Thoracic aorta (tissue), 2 donors: ENCODE results near the gene CST6. TPM values are rescaled to one million over a fixed set of nuclear protein-coding genes. Genes with fewer than 3 reads are reported as not detected.
A peak's percentile ranks its signal among the peaks of the same experiment; 100 is the strongest.

Experiments
- ATAC-seq: fragments of 150-250 bp; one replicate; pipeline ENCODE4 v1.8.0; 2017; ENCODE audit warnings: low read depth; ENCODE audit not compliant: insufficient number of reproducible peaks, low FRiP score
- DNase-seq: peaks from one replicate; pipeline ENCODE4 v3.0.0-alpha.2; 2020; ENCODE audit warnings: low spot score
- H3K27ac ChIP-seq, 2 donors: fragments of 200-600 bp; sonication (generic); 1 replicate in 1 of 2; 2 replicates in 1 of 2; pipeline ENCODE4 v1.5.1; 2016; ENCODE audit warnings: mild to moderate bottlenecking in 2 of 2, moderate library complexity in 2 of 2
- H3K27me3 ChIP-seq: fragments of 200-600 bp; sonication (generic); replicated peaks from 2 replicates; pipeline ENCODE4 v1.6.0; 2016; ENCODE audit warnings: mild to moderate bottlenecking; ENCODE audit not compliant: insufficient read depth
- H3K36me3 ChIP-seq: fragments of 200-600 bp; sonication (generic); one replicate; pipeline ENCODE4 v1.5.1; 2016
- H3K4me1 ChIP-seq, 2 donors: fragments of 200-600 bp; sonication (generic); 1 replicate in 1 of 2; 2 replicates in 1 of 2; pipeline versions ENCODE4 v1.5.1 to v1.6.0; 2016; ENCODE audit warnings: low read depth in 2 of 2, mild to moderate bottlenecking in 1 of 2; ENCODE audit not compliant: control insufficient read depth in 1 of 2
- H3K4me3 ChIP-seq: fragments of 200-600 bp; sonication (generic); 2 replicates; pipeline ENCODE4 v1.5.1; 2016; ENCODE audit warnings: mild to moderate bottlenecking
- H3K9me3 ChIP-seq: fragments of 200-600 bp; sonication (generic); 2 replicates; pipeline ENCODE4 v1.5.1; 2016
- total RNA-seq, 2 donors: library from RNA; depleted of rRNA; stranded (reverse); fragments of >200 nt; gene quantifications; one replicate each; pipeline versions ENCODE4 v1.1.0 to v1.2.3, GENCODE V29; 2016
- TF ChIP-seq, protein P1 (sequence below): fragments of 200-600 bp; sonication (generic); IDR thresholded peaks from one replicate; pipeline ENCODE4 v1.5.1; 2019; ENCODE audit warnings: antibody characterized with exemption

Gene CST6
- total RNA-seq, 2 donors from 2014 or later = 4.5 to 16.9 TPM

DNA sequence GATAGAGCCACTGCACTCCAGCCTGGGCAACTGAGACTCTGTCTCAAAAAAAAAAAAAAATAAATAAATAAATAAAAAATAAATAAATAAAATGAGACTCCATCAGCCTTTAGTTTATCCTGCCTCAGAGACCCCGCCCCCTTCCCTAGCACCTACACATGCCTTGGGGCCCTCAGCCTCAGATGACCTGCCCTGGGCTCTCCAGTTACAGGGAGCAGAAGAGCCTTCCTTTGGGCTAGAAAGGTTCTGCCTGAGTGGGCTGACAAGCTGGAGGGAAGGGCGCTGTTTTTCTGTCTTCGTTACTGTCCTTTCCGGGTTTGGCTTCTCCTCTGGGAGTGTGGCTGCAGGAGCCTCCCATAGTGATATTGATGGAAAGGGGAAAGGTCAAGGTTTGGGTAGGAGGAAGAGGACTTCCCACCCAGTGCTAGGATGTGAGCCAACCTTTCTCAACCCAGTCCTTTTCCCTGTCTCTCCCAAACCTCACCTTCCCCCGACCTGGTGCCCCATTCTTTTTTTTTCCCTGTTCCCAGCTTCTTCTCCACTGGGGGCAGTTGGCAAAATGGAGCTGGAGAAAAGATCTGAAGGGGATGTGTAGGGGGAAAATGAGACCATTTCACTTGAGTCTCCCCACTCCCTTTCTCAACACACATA, 38.9 kb downstream of the CST6 start:
- Histone ChIP-seq H3K4me3 (peak overlapping the region; percentile 96), H3K4me1 (peaks cover 14 to 34% of the 10 kb centered on the region in 2 donors)

DNA sequence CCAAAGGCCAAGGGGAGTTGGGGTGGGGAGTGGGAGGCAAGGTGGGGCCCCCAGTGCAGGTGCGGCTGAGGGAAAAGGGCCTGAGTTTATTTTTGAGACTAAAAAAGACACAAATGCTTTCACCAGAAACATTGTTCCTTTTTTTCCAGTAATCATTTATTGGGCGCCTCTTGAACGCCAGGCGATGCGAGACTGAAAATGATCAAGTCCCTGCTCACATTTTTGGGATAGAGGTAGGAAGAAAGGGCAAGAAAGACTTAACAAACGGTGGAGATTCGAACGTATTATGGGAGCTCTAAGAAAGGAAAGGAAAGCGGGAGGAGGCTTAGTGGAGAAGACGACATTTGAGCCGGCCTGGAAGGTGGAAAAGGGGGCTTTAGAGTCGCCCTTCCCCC, 39.6 kb downstream of the CST6 start:
- no peaks in the 10 kb centered on the region for H3K27me3 ChIP-seq
- TF ChIP-seq, protein P1, sequence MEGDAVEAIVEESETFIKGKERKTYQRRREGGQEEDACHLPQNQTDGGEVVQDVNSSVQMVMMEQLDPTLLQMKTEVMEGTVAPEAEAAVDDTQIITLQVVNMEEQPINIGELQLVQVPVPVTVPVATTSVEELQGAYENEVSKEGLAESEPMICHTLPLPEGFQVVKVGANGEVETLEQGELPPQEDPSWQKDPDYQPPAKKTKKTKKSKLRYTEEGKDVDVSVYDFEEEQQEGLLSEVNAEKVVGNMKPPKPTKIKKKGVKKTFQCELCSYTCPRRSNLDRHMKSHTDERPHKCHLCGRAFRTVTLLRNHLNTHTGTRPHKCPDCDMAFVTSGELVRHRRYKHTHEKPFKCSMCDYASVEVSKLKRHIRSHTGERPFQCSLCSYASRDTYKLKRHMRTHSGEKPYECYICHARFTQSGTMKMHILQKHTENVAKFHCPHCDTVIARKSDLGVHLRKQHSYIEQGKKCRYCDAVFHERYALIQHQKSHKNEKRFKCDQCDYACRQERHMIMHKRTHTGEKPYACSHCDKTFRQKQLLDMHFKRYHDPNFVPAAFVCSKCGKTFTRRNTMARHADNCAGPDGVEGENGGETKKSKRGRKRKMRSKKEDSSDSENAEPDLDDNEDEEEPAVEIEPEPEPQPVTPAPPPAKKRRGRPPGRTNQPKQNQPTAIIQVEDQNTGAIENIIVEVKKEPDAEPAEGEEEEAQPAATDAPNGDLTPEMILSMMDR = no peak
- peak overlapping the region; percentile 74 to 83 for H3K27ac ChIP-seq
- no peaks in the 10 kb centered on the region for H3K9me3 ChIP-seq
- peak overlapping the region; percentile 96 for H3K4me3 ChIP-seq
- peaks cover 14 to 34% of the 10 kb centered on the region in 2 donors for H3K4me1 ChIP-seq
- H3K36me3 ChIP-seq = peaks cover 19% of the 10 kb centered on the region
- ATAC-seq = no peak
- DNase-seq = no peak

More for the DNA sequence above, 38.9 kb downstream of the CST6 start:
- Histone ChIP-seq H3K9me3 (no peaks in the 10 kb centered on the region), H3K27me3 (no peaks in the 10 kb centered on the region), H3K27ac (no peak overlapping the region), H3K36me3 (peaks cover 14% of the 10 kb centered on the region)
- ATAC-seq (no peak), DNase-seq (no peak)
- TF ChIP-seq, protein P1 = no peak

DNA sequence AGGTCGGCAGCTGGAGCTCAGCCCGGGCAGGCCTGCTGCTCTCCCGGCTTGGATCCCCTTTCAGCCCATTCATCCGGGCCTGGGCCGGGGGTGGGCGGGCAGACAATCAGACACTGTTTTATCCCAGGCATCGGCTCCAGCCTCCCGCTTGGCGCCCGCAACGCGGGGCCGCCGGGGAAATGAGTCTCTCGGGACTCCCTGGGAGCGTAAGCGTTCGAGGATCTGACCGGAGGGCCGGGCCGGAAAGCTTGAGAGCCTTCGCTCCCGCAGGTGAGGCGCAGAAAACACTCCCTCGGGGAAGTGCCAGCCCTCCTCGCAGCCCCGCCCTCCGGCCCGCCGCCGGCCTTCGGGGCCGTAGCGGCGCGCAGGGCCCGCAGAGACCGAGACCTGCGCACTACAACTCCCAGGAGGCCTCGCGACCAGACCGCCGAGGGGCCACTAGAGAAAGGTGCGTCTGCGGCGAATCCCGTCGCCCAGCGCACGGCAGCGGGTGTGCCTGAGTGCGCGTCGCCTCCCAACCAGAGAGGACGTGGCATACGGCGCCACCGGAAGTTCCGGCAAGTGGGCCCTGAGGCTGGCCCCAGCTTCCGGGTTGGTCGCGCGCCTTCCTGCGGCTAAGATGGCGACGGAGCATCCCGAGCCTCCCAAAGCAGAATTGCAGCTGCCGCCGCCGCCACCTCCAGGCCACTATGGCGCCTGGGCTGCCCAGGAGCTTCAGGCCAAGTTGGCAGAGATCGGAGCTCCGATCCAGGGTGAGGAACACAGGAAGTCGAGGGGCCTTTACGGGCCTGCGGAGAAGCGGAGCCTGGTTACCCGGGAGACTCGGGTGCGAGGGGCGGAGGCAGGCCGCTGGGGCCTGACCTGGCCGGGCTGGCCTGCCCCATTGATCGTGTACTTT, 40.2 kb downstream of the CST6 start, which contains the start of gene SF3B2:
Gene SF3B2, plus strand, starts transcription at position 599 of the 898 bp plus-strand sequence. Its CDS starts 21 bp downstream, at position 620.
- peak within 1 kb of the TSS; percentile 96 for H3K4me3 ChIP-seq
- no peaks in the 10 kb centered on the region for H3K9me3 ChIP-seq
- peak; percentile 88 for DNase-seq
- peaks cover 26% of the 10 kb centered on the region for H3K36me3 ChIP-seq
- H3K4me1 ChIP-seq = peaks cover 14 to 34% of the 10 kb centered on the region in 2 donors
- peak; percentile 80 for ATAC-seq
- H3K27me3 ChIP-seq = no peaks in the 10 kb centered on the region
- TF ChIP-seq, protein P1 = no peak
- H3K27ac ChIP-seq = peak within 1 kb of the TSS; percentile 74 to 83

DNA sequence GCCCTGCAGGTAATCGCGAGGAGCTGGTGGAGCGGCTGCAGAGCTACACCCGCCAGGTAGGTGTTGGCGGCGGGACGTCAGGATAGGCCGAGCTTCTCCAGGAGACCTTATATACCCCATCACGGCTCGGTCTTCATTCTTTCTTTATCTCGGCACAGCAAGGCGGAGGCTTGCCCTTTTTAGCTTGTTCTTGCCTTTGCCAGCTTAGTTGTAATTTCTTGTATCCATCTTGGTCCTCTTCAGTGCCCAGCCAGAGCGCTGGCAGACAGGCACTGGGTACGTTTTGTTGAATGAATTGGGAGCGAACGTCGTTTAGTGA, 40.8 kb downstream of the CST6 start:
- peak overlapping the region; percentile 69 to 83 for H3K27ac ChIP-seq
- no peak for ATAC-seq
- H3K4me1 ChIP-seq = peaks cover 14 to 33% of the 10 kb centered on the region in 2 donors
- H3K9me3 ChIP-seq = no peaks in the 10 kb centered on the region
- H3K4me3 ChIP-seq = peak overlapping the region; percentile 96
- H3K27me3 ChIP-seq = no peaks in the 10 kb centered on the region
- TF ChIP-seq, protein P1 = no peak
- peaks cover 32% of the 10 kb centered on the region for H3K36me3 ChIP-seq
- no peak for DNase-seq

DNA sequence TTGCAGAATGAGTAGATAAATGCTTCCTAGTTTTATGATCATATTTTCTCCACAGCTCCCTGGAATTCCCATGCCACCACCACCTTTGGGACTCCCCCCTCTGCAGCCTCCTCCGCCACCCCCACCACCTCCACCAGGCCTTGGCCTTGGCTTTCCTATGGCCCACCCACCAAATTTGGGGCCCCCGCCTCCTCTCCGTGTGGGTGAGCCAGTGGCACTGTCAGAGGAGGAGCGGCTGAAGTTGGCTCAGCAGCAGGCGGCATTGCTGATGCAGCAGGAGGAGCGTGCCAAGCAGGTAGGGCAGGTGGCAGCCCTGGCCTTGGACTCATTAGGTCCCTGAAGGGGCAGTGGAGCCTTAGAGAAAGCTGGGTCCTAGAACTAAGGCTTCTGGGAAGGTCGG, 43.2 kb downstream of the CST6 start:
- TF ChIP-seq, protein P1 = no peak
- Histone ChIP-seq H3K27ac (no peak overlapping the region), H3K9me3 (no peaks in the 10 kb centered on the region), H3K36me3 (peaks cover 56% of the 10 kb centered on the region), H3K27me3 (no peaks in the 10 kb centered on the region), H3K4me1 (peaks cover 14 to 18% of the 10 kb centered on the region in 2 donors), H3K4me3 (no peak overlapping the region)
- DNase-seq (no peak), ATAC-seq (no peak)
